ENCODE results near the gene SOCS3. TPM values are rescaled to one million over a fixed set of nuclear protein-coding genes. Genes with fewer than 3 reads are reported as not detected.

The SOCS3 gene
- total RNA-seq, 2 experiments from 2014 or later: not detected

GRCh38 chr17:78355045-78355641, 4.7 kb downstream of the SOCS3 start:
- 0 out of 2 replicates have a peak overlapping the region, but pooled peaks have one; percentile 55 for H3K4me2 ChIP-seq (ENCODE audit: low read length)
- H3K36me3 ChIP-seq (ENCODE audit: insufficient read depth, low read length): no peaks in the 10 kb centered on the region
- DNase-seq (ENCODE audit: low spot score): no peak
- no TSS peak for BruUV-seq (replicated peaks)
- H2AFZ ChIP-seq (ENCODE audit: low read length): no peak overlapping the region
- no peak overlapping the region for H3K4me3 ChIP-seq (ENCODE audit: low read depth, low read length, poor library complexity, severe bottlenecking)
- no peak overlapping the region for H3K27ac ChIP-seq (ENCODE audit: low read depth, low read length, poor library complexity, severe bottlenecking)
- CTCF ChIA-PET (ENCODE audit: unreplicated experiment): no interaction called here
- TF ChIP-seq CTCF (conservative IDR thresholded peaks at IDR 0.05; ENCODE audit: low read length) (no peak), EZH2phosphoT487 (IDR thresholded peaks at IDR 0.05; ENCODE audit: borderline replicate concordance, low read depth, low read length) (no peak)
- H3K79me2 ChIP-seq (ENCODE audit: insufficient read depth, low read depth, low read length): no peaks in the 10 kb centered on the region
- no peaks in the 10 kb centered on the region; the same call in 1 of the 2 replicates for H3K9me3 ChIP-seq (ENCODE audit: low read length)
- H3K9me2 ChIP-seq (ENCODE audit: insufficient read depth, low read length): no peaks in the 10 kb centered on the region
- POLR2A ChIA-PET: no interaction called here
- intact Hi-C loops (cut with micrococcal nuclease; ENCODE audit: unreplicated experiment): no loop called here
- H4K20me1 ChIP-seq (ENCODE audit: insufficient read depth, low read length): no peaks in the 10 kb centered on the region
- H3K4me1 ChIP-seq (ENCODE audit: insufficient read depth, low read length, poor library complexity, severe bottlenecking): peaks cover 44% of the 10 kb centered on the region

- Histone ChIP-seq H3K4me1 (ENCODE audit: insufficient read depth, low read length, poor library complexity, severe bottlenecking) (peaks cover 45% of the 10 kb centered on the region), H2AFZ (ENCODE audit: low read length) (no peak overlapping the region), H3K4me3 (ENCODE audit: low read depth, low read length, poor library complexity, severe bottlenecking) (no peak overlapping the region), H3K79me2 (ENCODE audit: insufficient read depth, low read depth, low read length) (no peaks in the 10 kb centered on the region), H3K27ac (ENCODE audit: low read depth, low read length, poor library complexity, severe bottlenecking) (no peak overlapping the region), H3K36me3 (ENCODE audit: insufficient read depth, low read length) (no peaks in the 10 kb centered on the region), H3K4me2 (ENCODE audit: low read length) (no peak overlapping the region), H3K9me2 (ENCODE audit: insufficient read depth, low read length) (no peaks in the 10 kb centered on the region), H4K20me1 (ENCODE audit: insufficient read depth, low read length) (no peaks in the 10 kb centered on the region; the same call in 1 of the 2 replicates), H3K9me3 (ENCODE audit: low read length) (no peaks in the 10 kb centered on the region; the same call in 1 of the 2 replicates)
- ChIA-PET CTCF (ENCODE audit: unreplicated experiment) (interaction anchor here (0.6 kb wide), 1 partner anchor 951 kb away, joined by 7 read pairs; no protein-coding TSS in a partner anchor), POLR2A (no interaction called here)
- intact Hi-C loops (cut with micrococcal nuclease; ENCODE audit: unreplicated experiment): no loop called here
- BruUV-seq (replicated peaks): no TSS peak
- DNase-seq (ENCODE audit: low spot score): no peak
- TF ChIP-seq CTCF (conservative IDR thresholded peaks at IDR 0.05; ENCODE audit: low read length) (no peak), EZH2phosphoT487 (IDR thresholded peaks at IDR 0.05; ENCODE audit: borderline replicate concordance, low read depth, low read length) (no peak)
Measured at GRCh38 chr17:78353834-78354233, 6.0 kb downstream of the SOCS3 start.

- BruUV-seq (replicated peaks): no TSS peak
- CTCF ChIA-PET (ENCODE audit: unreplicated experiment): interaction anchor here (0.5 kb wide), 1 partner anchor 17 kb away, joined by 3 read pairs; no protein-coding TSS in a partner anchor
Measured at GRCh38 chr17:78351449-78352006, 8.3 kb downstream of the SOCS3 start.

More at GRCh38 chr17:78351449-78352006, 8.3 kb downstream of the SOCS3 start:
- intact Hi-C loops (cut with micrococcal nuclease; ENCODE audit: unreplicated experiment): no loop called here
- Histone ChIP-seq H3K79me2 (ENCODE audit: insufficient read depth, low read depth, low read length) (no peaks in the 10 kb centered on the region), H3K4me2 (ENCODE audit: low read length) (no peak overlapping the region), H3K9me3 (ENCODE audit: low read length) (no peaks in the 10 kb centered on the region; the same call in 1 of the 2 replicates), H3K36me3 (ENCODE audit: insufficient read depth, low read length) (no peaks in the 10 kb centered on the region), H3K4me1 (ENCODE audit: insufficient read depth, low read length, poor library complexity, severe bottlenecking) (peaks cover 36% of the 10 kb centered on the region), H4K20me1 (ENCODE audit: insufficient read depth, low read length) (no peaks in the 10 kb centered on the region; the same call in 1 of the 2 replicates), H3K4me3 (ENCODE audit: low read depth, low read length, poor library complexity, severe bottlenecking) (no peak overlapping the region), H2AFZ (ENCODE audit: low read length) (no peak overlapping the region), H3K27ac (ENCODE audit: low read depth, low read length, poor library complexity, severe bottlenecking) (no peak overlapping the region), H3K9me2 (ENCODE audit: insufficient read depth, low read length) (no peaks in the 10 kb centered on the region)
- POLR2A ChIA-PET: no interaction called here
- TF ChIP-seq CTCF (conservative IDR thresholded peaks at IDR 0.05; ENCODE audit: low read length): no peak
- no peak for TF ChIP-seq EZH2phosphoT487 (IDR thresholded peaks at IDR 0.05; ENCODE audit: borderline replicate concordance, low read depth, low read length)
- DNase-seq (ENCODE audit: low spot score): no peak

All from OCI-LY7 (cell line).